ENCODE results near the gene ISCU. TPM values are rescaled to one million over a fixed set of nuclear protein-coding genes. Genes with fewer than 3 reads are reported as not detected.

ISCU gene
- polyA plus RNA-seq, 1 of the 3 experiments (the other 2 are of a cell fraction) = 165 TPM

DNA sequence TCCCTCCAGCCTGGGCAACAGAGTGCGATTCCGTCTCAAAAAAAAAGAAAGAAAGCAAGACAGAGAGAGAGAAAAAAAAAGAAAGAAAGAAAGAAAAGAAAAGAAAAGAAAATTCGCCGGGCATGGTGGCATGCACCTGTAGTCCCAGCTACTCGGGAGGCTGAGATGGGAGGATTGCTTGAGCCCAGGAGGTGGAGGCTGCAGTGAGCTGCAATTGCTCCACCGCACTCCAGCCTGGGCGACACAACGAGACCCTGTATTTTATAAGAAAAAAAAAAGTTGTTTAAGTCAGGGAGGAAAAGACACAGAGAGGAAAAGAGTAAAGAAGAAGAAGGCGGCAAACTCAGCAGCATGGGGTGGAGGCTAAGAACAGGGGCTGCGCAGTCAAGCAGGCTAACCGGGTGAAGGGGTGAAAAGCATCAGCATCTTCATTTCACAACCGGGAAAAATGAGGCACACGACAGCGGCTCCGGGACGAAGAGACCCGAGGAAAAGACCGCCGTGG, 47.9 kb upstream of the ISCU start:
- CTCF ChIA-PET = interaction anchor here (0.9 to 7.4 kb wide), 5 partner anchors 17 to 533 kb away, joined by 3 to 106 read pairs (median 33); no protein-coding TSS in a partner anchor
- TF ChIP-seq MXI1 (IDR thresholded peaks at IDR 0.05; ENCODE audit: low read depth, low read length) = no peak
- no peak for TF ChIP-seq SIN3A (IDR thresholded peaks at IDR 0.05; ENCODE audit: borderline replicate concordance, low read depth, low read length)
- H3K79me2 ChIP-seq (ENCODE audit: insufficient read depth) = peaks cover 15% of the 10 kb centered on the region

DNA sequence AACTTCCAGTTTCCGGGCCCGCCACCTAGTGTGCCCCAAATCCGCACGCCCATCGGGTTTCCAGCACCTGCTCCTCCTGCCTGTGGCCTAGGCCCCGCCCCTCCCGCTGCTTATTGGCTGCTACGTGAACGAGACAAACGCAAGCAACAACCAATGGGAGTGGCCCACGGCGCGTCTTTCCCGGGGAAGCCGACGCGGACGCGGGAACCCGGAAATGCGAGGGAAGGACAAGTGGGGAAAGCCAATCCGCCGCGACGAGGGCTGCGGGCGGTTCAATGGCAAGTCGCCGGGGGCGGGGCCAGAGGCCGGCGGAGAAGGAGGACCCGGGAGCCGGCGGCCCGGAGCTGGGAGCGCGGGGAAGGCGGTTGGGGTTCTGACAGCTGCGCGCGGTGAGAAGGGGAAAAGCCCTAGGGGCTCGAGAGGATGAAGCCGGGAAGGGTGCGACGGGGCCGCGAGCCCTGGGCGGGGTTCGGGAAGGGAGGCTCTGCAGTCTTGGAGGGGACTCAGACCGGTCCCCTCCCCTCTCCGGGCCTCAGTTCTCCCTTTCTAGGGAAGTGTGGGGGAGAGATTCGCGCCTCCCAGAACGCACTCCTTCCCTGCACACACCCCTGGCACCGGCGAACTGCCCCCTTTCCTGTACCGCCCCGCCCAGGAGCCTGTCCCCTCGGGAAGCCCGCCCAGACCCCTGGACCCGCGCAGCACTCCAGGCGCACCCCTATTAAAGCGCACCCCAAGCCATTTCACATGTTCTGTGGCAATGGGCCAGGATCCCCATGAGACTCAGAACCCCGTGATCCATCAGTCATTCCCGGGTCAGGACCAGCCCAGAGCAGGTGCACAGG, 47.2 kb upstream of the ISCU start, which contains the start of gene FICD:
TSS of gene FICD (plus strand) at position 305 of the 842 bp plus-strand sequence. CDS start 1,696 bp downstream, outside the sequence.
- Histone ChIP-seq H3F3A (replicated peaks; ENCODE audit: insufficient read depth) (peaks cover 6% of the 10 kb centered on the region), H3K9me3 (no peaks in the 10 kb centered on the region), H4K20me1 (ENCODE audit: insufficient read depth) (no peaks in the 10 kb centered on the region), H3K27ac (ENCODE audit: low read depth in 2 of 2, low read length in 1 of 2) (peak within 1 kb of the TSS; percentile 40 to 41; a peak in 2 of 4 replicates), H2AFZ (ENCODE audit: low read depth) (peak within 1 kb of the TSS; percentile 93), H3K27me3 (ENCODE audit: insufficient read depth) (no peaks in the 10 kb centered on the region), H3K4me3 (ENCODE audit: low read depth in 2 of 2, low read length in 1 of 2) (peak within 1 kb of the TSS; percentile 68 to 92), H3K9ac (peak within 1 kb of the TSS; percentile 79), H3K4me2 (peak within 1 kb of the TSS; percentile 96), H3K36me3 (replicated peaks in 1 of 2; ENCODE audit: control insufficient read depth in 1 of 2, insufficient read depth in 2 of 2, low read length in 1 of 2) (peaks cover 11 to 29% of the 10 kb centered on the region in 2 experiments), H3K9me2 (no peaks in the 10 kb centered on the region), H3K79me2 (ENCODE audit: insufficient read depth) (peaks cover 15% of the 10 kb centered on the region), H3K4me1 (ENCODE audit: control insufficient read depth in 1 of 2, insufficient read depth in 2 of 2, low read depth in 1 of 2, low read length in 1 of 2) (peaks cover 5 to 17% of the 10 kb centered on the region in 2 experiments; a peak in 1 of 4 replicates)
- peak; percentile 74; the same call in 1 of the 2 replicates for TF ChIP-seq SIN3A (IDR thresholded peaks at IDR 0.05; ENCODE audit: borderline replicate concordance, low read depth, low read length)
- peak; percentile 83 for TF ChIP-seq GABPA (IDR thresholded peaks at IDR 0.05; ENCODE audit: low read depth)
- TF ChIP-seq ELF1 (IDR thresholded peaks at IDR 0.05) = peak; percentile 98
- peak; percentile 30; the same call in 1 of the 2 replicates for TF ChIP-seq TAF1 (IDR thresholded peaks at IDR 0.05; ENCODE audit: borderline replicate concordance, low read depth, low read length)
- TF ChIP-seq POLR2AphosphoS5 (IDR thresholded peaks at IDR 0.05; ENCODE audit: low read depth, low read length) = peak; percentile 61
- TF ChIP-seq JUND (IDR thresholded peaks at IDR 0.05) = no peak
- TF ChIP-seq FOSL2 (IDR thresholded peaks at IDR 0.05; ENCODE audit: borderline replicate concordance, low read depth) = no peak
- TF ChIP-seq, protein P1, sequence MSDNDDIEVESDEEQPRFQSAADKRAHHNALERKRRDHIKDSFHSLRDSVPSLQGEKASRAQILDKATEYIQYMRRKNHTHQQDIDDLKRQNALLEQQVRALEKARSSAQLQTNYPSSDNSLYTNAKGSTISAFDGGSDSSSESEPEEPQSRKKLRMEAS (IDR thresholded peaks at IDR 0.05; ENCODE audit: low read depth) = peak; percentile 48; the same call in 1 of the 2 replicates
- TF ChIP-seq MXI1 (IDR thresholded peaks at IDR 0.05; ENCODE audit: low read depth, low read length) = peak; percentile 61; the same call in 1 of the 2 replicates
- peak; percentile 82 for TF ChIP-seq RFX5 (IDR thresholded peaks at IDR 0.05; ENCODE audit: low read length)
- peak; percentile 73 for TF ChIP-seq CHD2 (IDR thresholded peaks at IDR 0.05; ENCODE audit: low read length, partially characterized antibody)
- TF ChIP-seq, protein P2, sequence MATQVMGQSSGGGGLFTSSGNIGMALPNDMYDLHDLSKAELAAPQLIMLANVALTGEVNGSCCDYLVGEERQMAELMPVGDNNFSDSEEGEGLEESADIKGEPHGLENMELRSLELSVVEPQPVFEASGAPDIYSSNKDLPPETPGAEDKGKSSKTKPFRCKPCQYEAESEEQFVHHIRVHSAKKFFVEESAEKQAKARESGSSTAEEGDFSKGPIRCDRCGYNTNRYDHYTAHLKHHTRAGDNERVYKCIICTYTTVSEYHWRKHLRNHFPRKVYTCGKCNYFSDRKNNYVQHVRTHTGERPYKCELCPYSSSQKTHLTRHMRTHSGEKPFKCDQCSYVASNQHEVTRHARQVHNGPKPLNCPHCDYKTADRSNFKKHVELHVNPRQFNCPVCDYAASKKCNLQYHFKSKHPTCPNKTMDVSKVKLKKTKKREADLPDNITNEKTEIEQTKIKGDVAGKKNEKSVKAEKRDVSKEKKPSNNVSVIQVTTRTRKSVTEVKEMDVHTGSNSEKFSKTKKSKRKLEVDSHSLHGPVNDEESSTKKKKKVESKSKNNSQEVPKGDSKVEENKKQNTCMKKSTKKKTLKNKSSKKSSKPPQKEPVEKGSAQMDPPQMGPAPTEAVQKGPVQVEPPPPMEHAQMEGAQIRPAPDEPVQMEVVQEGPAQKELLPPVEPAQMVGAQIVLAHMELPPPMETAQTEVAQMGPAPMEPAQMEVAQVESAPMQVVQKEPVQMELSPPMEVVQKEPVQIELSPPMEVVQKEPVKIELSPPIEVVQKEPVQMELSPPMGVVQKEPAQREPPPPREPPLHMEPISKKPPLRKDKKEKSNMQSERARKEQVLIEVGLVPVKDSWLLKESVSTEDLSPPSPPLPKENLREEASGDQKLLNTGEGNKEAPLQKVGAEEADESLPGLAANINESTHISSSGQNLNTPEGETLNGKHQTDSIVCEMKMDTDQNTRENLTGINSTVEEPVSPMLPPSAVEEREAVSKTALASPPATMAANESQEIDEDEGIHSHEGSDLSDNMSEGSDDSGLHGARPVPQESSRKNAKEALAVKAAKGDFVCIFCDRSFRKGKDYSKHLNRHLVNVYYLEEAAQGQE (IDR thresholded peaks at IDR 0.05; ENCODE audit: low read depth, low read length) = no peak
- TF ChIP-seq, protein P3, sequence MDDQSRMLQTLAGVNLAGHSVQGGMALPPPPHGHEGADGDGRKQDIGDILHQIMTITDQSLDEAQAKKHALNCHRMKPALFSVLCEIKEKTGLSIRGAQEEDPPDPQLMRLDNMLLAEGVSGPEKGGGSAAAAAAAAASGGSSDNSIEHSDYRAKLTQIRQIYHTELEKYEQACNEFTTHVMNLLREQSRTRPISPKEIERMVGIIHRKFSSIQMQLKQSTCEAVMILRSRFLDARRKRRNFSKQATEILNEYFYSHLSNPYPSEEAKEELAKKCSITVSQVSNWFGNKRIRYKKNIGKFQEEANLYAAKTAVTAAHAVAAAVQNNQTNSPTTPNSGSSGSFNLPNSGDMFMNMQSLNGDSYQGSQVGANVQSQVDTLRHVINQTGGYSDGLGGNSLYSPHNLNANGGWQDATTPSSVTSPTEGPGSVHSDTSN (IDR thresholded peaks at IDR 0.05) = peak; percentile 99
- TF ChIP-seq, protein P4, sequence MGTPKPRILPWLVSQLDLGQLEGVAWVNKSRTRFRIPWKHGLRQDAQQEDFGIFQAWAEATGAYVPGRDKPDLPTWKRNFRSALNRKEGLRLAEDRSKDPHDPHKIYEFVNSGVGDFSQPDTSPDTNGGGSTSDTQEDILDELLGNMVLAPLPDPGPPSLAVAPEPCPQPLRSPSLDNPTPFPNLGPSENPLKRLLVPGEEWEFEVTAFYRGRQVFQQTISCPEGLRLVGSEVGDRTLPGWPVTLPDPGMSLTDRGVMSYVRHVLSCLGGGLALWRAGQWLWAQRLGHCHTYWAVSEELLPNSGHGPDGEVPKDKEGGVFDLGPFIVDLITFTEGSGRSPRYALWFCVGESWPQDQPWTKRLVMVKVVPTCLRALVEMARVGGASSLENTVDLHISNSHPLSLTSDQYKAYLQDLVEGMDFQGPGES (IDR thresholded peaks at IDR 0.05; ENCODE audit: low read depth, low read length) = peak; percentile 64
- ChIA-PET CTCF (interaction anchor here (0.9 to 7.4 kb wide), 6 partner anchors 29 to 596 kb away, joined by 3 to 106 read pairs (median 5); no protein-coding TSS in a partner anchor), POLR2A (interaction anchor here (0.9 kb wide), 1 partner anchor 46 kb away, joined by 3 read pairs; the partner anchor contains the start of gene SART3)
- WGBS (ENCODE audit: low lambda C conversion rate) = 0% methylated on average over 27 of the region's 67 CpGs
- DNase-seq = peak; percentile 96

More for the DNA sequence above, 47.9 kb upstream of the ISCU start:
- Histone ChIP-seq H3F3A (replicated peaks; ENCODE audit: insufficient read depth) (peaks cover 2% of the 10 kb centered on the region), H3K9me2 (no peaks in the 10 kb centered on the region), H3K9ac (no peak overlapping the region), H4K20me1 (ENCODE audit: insufficient read depth) (no peaks in the 10 kb centered on the region), H3K4me3 (ENCODE audit: low read depth in 2 of 2, low read length in 1 of 2) (peak overlapping the region; percentile 68 to 92), H3K4me2 (peak overlapping the region; percentile 96), H2AFZ (ENCODE audit: low read depth) (peak overlapping the region; percentile 93), H3K9me3 (no peaks in the 10 kb centered on the region), H3K4me1 (ENCODE audit: control insufficient read depth in 1 of 2, insufficient read depth in 2 of 2, low read depth in 1 of 2, low read length in 1 of 2) (peaks cover 5 to 17% of the 10 kb centered on the region in 2 experiments; a peak in 1 of 4 replicates), H3K27ac (ENCODE audit: low read depth in 2 of 2, low read length in 1 of 2) (peak overlapping the region in 1 of 2 experiments; percentile 41; a peak in 1 of 4 replicates), H3K27me3 (ENCODE audit: insufficient read depth) (no peaks in the 10 kb centered on the region), H3K36me3 (replicated peaks in 1 of 2; ENCODE audit: control insufficient read depth in 1 of 2, insufficient read depth in 2 of 2, low read length in 1 of 2) (peaks cover 4 to 23% of the 10 kb centered on the region in 2 experiments)
- POLR2A ChIA-PET = no interaction called here
- DNase-seq = no peak
- WGBS (ENCODE audit: low lambda C conversion rate) = 21% methylated on average over 17 of the region's 19 CpGs

All from SK-N-SH (cell line).